ENCODE data around the gene WDR91. TPM values are rescaled to one million over a fixed set of nuclear protein-coding genes. Genes with fewer than 3 reads are reported as not detected.

WDR91 gene
- total RNA-seq, 1 donor from 2014 or later = 9.3 TPM

- DNase-seq (ENCODE audit: low spot score) (no peak), ATAC-seq (no peak)
Observed at GRCh38 chr7:135164357-135165061, 46.8 kb downstream of the WDR91 start.

- DNase-seq (ENCODE audit: low spot score) = no peak
- no peak for ATAC-seq
Observed at GRCh38 chr7:135162382-135163001, 48.8 kb downstream of the WDR91 start.

GRCh38 chr7:135161669-135162068 is 49.7 kb downstream of the WDR91 start:
- no peak for ATAC-seq
- DNase-seq (ENCODE audit: low spot score) = no peak

DNA sequence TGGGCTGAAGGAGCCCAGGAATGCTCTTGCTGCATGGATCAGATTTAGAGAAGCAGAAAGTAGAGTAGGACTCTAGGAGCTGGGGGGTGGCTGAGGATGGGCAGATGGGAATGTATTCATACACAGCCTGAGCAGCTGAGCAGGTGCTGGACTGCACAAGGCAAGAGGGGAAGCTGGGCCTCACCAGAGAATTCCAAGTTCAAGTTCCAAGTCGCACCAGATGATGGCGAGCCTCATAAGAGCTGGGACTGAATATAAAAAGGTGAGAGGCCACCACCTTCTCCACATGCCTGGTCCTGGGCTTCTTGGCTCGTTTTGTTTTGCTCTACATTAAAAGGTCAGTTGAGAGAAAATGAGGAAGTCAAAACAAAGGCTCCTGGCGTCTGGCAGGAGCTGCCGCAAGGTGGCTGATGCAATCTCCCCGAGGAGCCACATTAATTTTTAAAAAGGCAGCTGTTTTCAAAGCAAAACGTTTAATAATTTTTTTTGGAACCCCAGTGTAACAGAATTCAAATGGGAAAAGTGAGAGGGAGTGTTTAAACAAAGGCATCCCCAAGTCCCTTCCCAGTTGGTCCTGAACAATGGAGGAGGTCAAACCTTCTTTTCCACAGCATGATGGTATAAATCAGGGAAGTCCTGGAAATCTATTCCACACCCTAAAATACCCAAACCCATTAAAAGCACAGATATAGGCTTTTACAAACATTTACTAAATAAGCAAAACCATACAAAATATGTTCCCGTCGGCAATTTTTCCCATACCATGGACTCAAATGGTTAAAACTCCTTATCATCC is 50.3 kb downstream of the WDR91 start:
- ATAC-seq (no peak), DNase-seq (ENCODE audit: low spot score) (no peak)

- ATAC-seq (peak; percentile 49), DNase-seq (ENCODE audit: low spot score) (no peak)
Observed at GRCh38 chr7:135160098-135160857, 51.0 kb downstream of the WDR91 start.

- no peak for DNase-seq (ENCODE audit: low spot score)
Observed at GRCh38 chr7:135159359-135160085, 51.8 kb downstream of the WDR91 start.

GRCh38 chr7:135158874-135159273 is 52.5 kb downstream of the WDR91 start:
- DNase-seq (ENCODE audit: low spot score) (no peak), ATAC-seq (no peak)

More at GRCh38 chr7:135159359-135160085, 51.8 kb downstream of the WDR91 start:
- no peak for ATAC-seq

DNA sequence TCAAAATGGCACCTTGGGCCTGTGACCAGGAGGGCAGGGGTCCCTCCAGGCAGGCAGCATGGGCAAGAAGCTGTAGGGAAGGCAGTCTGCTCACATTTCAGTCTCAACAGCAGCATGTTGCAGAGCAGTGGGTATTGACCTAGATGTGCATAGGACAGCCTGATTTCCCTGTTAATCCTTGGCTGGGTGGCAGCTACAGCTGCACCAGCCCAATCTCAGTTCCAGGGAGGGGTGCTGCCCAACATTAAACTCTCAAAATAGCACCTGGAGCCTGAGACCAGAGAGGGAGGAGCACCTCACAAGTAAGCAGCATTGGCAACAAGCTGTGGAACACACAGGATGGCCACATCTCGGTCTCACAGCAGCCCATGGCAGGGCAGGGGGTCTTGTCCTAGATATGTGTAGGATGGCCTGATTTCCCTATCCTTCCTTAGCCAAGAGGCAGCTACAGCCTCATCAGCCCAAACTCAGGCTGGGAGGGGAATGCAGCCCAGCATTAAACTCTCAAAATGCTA is 53.1 kb downstream of the WDR91 start:
- DNase-seq (ENCODE audit: low spot score) (no peak), ATAC-seq (peak; percentile 30)

- DNase-seq (ENCODE audit: low spot score) (no peak), ATAC-seq (no peak)
Observed at GRCh38 chr7:135156290-135156689, 55.0 kb downstream of the WDR91 start.

DNA sequence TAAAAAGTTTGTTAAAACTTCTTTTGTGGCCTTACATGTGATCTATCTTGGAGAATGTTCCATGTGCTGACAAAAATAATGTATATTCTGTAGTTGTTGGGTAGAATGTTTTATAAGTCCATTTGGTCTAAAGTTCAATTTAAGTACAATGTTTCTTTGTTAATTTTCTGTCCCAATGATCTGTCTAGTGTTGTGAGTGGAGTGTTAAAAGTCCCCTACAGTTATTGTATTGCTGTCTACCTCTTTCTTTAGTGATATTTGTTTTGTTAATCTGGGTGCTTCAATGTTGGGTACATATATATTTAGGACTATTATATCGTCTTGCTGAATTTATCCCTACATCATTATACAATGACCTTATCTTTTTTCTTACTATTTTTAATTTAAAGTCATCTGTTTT is 56.6 kb downstream of the WDR91 start:
- ATAC-seq = no peak

DNA sequence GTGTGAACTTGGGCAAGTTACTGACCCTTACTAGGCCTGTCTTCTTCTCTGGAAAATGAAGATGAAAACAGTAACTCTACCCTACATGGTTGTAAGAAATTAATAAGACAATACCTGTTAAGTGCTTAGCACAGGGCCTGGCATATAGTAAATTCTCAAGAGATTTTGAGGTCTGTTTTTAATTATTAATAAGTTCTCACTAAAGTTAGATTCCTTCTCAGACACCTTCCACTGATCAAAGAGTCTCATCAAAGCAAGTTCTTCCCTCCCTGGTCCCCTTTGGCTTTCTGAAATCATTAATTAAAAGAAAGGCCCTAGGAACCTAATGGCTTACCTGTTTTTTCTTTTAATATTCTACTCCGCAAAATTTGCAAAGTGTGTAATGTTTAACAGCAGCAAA is 58.9 kb downstream of the WDR91 start:
- DNase-seq (ENCODE audit: low spot score) (no peak), ATAC-seq (no peak)

More for the DNA sequence above, 56.6 kb downstream of the WDR91 start:
- no peak for DNase-seq (ENCODE audit: low spot score)

DNA sequence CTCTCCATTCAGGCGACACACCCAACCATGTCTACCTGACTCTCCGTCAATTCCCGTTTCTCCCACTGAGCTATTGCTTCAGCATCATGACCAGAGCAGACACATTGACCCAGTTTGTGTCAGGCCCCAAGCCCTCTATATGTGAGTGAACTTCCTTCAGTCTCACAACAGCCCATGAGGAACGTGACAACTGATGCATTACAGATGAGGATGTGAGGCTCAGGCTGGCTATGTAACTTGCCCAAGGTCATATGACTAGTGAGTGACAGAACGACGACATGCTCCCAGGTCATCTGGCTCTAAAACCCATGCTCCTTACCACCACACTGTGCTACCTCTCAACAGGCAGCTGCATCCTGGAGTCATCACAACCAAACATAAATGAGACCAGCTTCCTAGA is 59.8 kb downstream of the WDR91 start:
- ATAC-seq = no peak
- no peak for DNase-seq (ENCODE audit: low spot score)

DNA sequence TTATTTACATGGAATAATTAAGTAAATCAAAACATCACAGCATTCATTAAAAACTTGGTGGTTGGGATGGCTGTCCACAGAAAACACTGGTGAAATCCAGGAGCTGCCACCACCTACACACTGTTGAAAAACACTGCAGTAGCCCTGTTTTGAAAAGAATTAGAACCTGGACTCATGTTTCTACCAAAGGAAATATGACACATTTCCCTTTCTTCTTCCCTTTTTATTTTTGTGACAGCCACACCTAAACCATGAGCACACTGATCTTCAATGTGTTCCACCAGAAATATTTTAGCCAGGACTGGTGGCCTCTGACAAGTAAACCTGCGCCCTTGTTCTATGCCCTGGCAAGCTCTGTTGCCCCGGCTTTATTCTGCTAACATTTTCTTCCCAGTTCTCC is 60.2 kb downstream of the WDR91 start:
- ATAC-seq (no peak), DNase-seq (ENCODE audit: low spot score) (no peak)

DNA sequence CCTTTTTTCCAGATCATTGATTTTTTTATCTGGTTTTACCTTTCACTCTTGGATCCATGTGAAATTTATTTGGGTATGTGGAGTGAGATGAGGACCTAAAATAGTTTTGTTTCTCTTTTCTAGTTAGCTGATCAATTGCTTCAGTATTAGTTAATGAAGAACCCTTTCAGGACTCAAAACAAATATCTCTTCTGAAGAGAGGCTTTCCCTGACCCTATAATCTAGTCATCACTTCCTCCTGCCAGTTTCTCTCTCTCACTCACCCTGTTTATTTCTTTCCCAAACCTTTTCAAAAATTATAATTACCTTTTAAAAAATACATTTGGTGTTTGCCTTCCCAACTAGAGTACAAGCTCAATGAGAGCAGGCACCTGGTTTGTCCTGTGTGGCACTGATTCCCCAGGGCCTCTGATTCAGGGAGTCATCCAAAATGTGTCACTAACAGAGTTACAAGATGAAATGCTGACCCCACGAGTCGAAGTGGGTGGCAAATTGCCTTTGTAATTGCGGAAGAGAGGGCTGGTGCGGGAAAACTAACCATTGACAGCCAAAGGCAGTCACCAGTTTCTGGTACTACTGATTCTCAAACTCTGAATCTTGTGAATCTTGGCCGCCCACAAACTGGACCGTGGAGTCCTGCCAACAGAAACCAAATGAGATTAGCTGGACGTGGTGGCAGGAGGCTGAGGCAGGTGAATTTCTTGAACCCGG is 61.1 kb downstream of the WDR91 start:
- peak; percentile 90 for DNase-seq (ENCODE audit: low spot score)

GRCh38 chr7:135147899-135148721 is 63.2 kb downstream of the WDR91 start, which contains the start of gene TMEM140:
Gene TMEM140 (plus strand): TSS chr7:135148072. CDS start chr7:135164442, 16,370 bp downstream.
- peak; percentile 76 for ATAC-seq
- DNase-seq (ENCODE audit: low spot score) = peak; percentile 81

More for the DNA sequence above, 61.1 kb downstream of the WDR91 start:
- peak; percentile 50 for ATAC-seq

DNA sequence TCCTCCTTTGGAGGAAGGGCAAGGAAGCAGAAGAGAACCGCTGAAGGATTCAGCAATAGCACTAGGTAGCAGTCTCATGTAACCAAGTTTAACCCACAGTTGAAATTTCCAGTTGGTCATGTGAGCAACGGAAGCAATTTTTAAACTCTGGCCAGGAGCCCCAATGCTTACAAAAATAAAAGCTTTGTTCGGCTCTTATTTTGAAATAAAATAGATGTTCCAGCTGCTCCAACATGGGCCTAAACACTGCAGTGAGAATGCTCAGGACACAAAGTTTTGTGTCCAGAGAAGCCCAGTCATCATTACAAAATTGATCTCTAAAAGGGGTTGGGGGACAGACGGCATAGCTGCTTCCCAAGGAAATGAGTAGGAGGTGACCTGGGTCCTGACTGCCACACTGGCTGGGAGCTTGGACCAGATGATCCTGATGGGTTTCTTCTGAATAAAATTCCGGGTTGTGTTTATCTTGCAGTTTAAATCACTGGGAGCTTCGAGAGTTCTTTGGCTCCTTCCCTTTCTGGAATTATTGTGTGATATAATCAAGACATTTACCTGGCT is 63.9 kb downstream of the WDR91 start:
- ATAC-seq (peak; percentile 29), DNase-seq (ENCODE audit: low spot score) (no peak)

DNA sequence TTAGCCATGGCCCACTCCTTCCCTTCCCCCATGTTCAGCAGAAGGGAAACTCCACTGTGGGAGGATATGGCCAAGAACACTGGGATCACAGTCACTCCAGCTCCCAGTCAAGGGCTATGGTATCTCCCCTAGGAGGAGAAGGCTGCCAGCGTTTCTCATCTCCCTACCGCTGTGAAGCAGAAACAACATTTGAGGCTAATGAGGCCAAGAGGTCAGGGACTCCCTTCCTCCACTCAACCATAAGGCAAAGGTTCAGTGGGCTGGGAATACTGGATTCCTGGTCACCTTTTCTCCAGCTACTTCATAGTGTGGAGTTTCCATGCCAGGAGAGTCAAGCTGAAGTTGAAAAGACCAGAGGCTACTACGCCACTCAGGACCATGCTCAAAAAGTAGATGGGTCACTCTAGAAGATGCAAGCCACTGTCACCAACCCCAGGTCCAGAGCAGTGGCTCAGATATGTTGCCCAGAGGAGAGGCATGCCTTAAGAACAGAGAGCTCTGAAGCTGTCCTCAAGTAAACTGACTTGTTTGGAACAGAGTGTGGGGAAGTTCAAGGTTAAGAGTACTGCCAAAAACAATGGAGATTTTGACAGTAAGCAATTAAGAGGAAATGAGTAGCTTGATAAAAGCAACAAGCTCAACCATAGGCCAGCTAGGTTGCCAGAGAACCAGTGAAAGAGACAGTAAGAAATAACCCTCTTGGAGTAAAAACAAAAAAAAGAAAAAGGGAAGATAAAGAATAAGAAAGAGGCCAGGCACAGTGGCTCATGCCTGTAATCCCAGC is 67.2 kb downstream of the WDR91 start:
- ATAC-seq (peak; percentile 10), DNase-seq (ENCODE audit: low spot score) (no peak)
